22Rv1 (cell line): ENCODE data around the gene NFIA.

ENCODE experiments used
- ZFX ChIP-seq: fragments of 450-650 bp; IDR thresholded peaks from 2 replicates; pipeline ENCODE4 v1.6.1; 2017; ENCODE audit warnings: antibody characterized with exemption, borderline replicate concordance
- TF ChIP-seq, protein P1 (sequence below): fragments of 450-650 bp; IDR thresholded peaks from 2 replicates; pipeline ENCODE4 v1.5.1; 2017; ENCODE audit warnings: mild to moderate bottlenecking

DNA sequence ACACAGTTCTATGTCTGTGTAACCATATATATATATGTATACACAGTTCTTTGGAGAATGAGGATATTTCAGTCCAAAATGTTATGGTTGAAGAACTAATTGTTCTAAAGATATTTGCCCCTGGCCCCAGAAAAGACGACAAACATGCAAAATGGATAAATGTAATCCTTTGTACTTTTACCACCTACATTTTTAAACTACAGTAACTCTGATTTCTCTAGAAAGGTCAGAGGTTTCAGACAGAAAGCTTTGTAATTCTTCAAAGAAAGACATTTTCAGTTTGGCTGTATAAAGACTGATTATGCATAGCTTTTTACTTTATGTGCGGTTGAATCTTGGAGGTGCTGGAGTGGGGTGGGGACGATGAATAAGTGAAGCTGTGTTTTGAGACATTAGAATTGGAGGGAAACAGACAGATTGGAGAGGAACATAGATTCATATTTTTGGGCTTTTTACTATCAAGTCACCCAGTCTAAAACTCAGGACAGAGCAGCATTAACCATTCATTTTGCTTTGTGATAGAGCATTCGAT is 16.6 kb downstream of the NFIA start:
- no peak for TF ChIP-seq ZFX
- TF ChIP-seq, protein P1, sequence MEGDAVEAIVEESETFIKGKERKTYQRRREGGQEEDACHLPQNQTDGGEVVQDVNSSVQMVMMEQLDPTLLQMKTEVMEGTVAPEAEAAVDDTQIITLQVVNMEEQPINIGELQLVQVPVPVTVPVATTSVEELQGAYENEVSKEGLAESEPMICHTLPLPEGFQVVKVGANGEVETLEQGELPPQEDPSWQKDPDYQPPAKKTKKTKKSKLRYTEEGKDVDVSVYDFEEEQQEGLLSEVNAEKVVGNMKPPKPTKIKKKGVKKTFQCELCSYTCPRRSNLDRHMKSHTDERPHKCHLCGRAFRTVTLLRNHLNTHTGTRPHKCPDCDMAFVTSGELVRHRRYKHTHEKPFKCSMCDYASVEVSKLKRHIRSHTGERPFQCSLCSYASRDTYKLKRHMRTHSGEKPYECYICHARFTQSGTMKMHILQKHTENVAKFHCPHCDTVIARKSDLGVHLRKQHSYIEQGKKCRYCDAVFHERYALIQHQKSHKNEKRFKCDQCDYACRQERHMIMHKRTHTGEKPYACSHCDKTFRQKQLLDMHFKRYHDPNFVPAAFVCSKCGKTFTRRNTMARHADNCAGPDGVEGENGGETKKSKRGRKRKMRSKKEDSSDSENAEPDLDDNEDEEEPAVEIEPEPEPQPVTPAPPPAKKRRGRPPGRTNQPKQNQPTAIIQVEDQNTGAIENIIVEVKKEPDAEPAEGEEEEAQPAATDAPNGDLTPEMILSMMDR = no peak
